ENCODE measurements around the gene NPLOC4. TPM values are rescaled to one million over a fixed set of nuclear protein-coding genes. Genes with fewer than 3 reads are reported as not detected.
A peak's percentile ranks its signal among the peaks of the same experiment; 100 is the strongest.

The NPLOC4 gene
- polyA plus RNA-seq, 4 donors, result 51.2 to 75.3 (median 63.8) TPM

DNA sequence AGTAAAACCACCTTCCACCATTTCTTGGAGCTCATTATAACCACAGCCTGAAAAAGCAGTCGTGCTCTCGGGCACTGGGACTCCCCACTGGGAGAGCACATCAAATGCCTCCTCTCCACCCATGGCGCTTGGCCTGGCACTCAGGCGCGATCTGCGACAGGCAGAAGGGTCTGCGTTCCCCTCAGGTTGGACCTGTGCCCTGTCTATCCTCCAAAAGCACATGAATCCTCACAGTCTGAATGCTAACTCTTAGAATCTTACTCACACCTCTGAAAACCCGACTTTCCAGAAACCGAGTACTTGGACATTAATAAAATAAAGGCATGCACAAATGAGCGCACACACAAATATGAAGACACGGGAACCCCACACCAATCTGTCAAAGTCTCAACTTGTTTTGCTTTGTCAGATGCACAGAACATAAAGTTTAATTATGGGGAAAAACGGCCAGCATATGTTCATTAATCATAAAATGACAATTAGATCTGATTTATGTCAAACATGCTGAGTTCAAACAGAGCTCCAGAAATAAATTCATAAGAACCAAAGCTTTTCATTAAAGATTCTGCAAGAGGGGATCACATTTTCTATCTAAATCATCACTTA, 64.2 kb downstream of the NPLOC4 start:
- DNase-seq (ENCODE audit: low read depth in 4 of 4, low spot score in 2 of 4), result no peak

DNA sequence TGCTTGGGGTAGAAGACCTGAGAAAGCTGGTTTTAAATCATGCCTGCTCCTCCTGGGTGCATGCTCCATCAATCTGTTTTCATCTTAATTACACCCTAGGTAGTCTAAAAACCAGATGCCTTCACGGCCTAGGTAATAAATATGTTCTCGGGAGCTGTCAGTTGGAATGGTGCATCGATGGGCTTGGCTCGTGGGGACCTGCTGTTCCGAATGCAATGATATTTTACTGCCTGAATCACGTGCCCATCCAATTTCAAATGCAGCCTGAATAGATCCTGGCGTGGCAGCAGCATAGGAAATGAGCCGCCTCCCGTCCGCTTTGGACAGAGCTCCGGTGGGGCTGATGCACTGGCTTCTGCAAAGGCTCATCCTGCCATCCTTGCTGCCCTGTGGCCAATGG, 65.9 kb downstream of the NPLOC4 start:
- no peak for DNase-seq (ENCODE audit: low read depth in 4 of 4, low spot score in 2 of 4)

DNA sequence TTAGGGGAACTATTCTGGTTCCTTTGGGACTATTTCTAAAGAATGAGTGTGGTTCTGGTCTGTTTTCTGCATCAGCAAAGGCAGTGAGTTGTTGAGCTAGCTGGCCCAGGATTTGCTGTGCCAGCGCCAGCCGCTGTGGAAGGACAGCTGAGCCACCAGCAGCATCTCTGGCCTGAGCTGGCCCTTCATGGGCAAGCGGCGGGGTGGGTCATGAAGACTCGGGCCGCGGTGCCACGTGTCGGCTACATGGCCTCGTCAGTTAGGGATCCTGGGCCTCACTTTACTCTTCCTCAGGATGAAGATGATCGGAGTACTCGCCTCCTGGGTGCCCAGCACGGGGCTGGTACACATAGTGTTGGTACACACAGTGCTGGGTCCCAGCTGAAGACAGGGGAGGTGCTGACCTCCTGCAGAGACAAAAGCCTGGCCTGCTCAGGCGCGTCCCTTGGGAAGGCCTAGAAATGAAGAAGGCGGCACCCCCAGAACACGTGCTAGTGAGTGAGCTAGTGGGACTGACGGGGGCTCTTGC, 66.9 kb downstream of the NPLOC4 start:
- no peak for DNase-seq (ENCODE audit: low read depth in 4 of 4, low spot score in 2 of 4)

DNA sequence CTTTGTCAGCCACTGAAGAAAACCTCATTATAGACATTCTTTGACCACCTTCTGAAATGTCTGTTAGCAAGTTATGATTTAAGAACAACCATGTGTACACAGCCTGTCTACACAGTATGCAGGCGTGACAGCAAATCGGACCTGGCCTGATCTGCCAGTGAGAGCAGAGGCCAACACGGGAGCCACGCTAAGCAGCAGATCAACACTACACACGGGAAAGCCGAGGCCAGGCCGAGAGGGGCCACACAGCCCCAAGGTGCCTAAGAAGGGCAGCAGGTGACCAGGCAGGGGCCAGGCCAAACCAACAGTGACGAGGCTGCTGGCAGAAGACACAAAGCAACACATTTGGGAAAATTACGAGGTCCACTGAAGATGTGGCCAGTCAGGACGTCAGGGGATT, 68.5 kb downstream of the NPLOC4 start:
- no peak for DNase-seq (ENCODE audit: low read depth in 4 of 4, low spot score in 2 of 4)

DNA sequence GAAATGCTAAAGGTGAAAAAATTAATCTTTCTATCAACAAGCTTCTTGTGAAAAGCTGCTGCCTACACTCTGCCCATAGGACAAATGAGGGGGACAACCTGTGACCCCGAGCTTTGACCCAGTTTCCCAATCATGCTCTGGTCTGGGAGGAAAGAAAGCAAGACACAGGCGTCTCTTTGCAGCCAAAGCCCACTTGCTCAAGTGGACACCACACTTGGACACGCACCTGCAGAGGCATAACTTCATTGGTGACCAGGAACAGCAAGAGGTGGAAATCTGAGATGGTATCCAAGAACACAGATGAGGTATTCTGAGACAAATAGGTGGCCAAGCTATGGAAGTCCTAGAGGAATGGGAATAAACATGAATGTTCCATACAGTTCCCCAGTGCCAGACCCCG, 69.7 kb downstream of the NPLOC4 start:
- no peak for DNase-seq (ENCODE audit: low read depth in 4 of 4, low spot score in 2 of 4)

DNA sequence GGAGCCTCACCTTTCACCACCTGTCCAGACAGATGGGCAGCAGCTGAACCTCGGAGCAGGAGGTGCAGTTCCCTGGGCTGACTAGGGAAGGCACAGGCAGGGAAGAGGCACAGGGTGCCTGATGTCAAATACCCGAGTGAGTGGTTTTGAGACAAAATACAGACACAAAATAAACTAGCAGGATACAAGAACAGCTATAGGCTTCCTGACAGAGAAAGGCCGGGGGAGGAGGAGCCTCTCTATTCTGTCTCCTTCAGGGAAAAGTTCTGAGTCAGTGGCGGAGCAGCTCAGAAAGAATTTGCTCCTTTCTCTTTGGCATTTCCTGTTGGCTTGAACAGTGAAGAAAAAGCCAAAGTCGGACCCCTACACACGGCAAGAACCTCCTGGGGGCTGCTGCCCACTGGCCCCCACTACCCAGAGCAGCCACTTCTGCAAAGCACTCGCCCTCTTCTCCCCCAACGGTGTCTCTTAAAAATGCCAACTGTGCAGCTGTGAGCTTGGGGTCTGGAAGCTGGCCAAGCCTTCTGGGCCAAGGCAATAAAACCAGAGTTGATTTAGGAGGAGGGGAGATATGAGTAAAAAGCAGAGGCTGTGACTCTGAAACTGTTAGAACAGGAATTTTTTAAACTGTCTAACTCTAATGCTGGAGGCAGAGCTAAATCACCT, 70.3 kb downstream of the NPLOC4 start:
- DNase-seq (ENCODE audit: low read depth in 4 of 4, low spot score in 2 of 4), result peak in 2 of 4 donors; percentile 56 to 63

DNA sequence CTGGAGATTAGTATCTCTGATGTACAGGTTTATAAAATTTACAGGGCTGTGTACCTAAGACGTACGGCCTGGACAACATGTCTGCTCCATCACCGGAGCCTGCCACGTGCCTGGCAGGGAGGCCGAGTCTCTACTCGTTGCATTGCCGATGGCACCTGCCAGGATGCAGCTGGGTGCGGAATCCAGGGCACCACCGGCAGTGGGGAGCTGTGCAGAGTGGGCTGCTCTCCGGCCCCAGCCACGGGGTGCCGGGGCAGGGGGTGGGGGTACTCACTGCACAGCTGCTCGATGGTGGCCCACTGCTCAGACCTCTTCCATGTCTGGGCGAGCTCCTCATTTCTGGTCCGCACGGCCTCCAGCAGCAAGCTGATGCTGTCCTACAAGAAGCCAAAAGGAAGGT, 71.7 kb downstream of the NPLOC4 start:
- no peak for DNase-seq (ENCODE audit: low read depth in 4 of 4, low spot score in 2 of 4)

DNA sequence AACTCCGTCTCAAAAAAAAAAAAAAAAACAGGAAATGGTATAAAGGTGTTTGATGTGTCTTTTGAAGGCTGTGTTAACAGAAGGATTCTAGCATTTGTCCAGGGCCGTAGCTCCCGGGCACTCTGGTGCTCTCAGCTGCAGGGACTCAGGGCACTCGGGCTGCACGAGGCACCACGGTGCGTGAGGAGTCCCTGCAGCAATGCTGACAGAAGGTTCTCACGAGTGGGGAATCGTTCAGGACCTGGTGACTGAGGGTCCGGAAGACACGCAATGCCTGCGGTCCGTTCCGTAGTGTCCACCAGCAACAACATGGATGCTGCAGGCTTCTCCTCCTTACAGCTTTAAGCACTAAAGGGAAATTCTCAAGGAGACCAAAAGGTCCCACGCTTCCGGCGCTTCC, 72.1 kb downstream of the NPLOC4 start:
- DNase-seq (ENCODE audit: low read depth in 4 of 4, low spot score in 2 of 4), result no peak

DNA sequence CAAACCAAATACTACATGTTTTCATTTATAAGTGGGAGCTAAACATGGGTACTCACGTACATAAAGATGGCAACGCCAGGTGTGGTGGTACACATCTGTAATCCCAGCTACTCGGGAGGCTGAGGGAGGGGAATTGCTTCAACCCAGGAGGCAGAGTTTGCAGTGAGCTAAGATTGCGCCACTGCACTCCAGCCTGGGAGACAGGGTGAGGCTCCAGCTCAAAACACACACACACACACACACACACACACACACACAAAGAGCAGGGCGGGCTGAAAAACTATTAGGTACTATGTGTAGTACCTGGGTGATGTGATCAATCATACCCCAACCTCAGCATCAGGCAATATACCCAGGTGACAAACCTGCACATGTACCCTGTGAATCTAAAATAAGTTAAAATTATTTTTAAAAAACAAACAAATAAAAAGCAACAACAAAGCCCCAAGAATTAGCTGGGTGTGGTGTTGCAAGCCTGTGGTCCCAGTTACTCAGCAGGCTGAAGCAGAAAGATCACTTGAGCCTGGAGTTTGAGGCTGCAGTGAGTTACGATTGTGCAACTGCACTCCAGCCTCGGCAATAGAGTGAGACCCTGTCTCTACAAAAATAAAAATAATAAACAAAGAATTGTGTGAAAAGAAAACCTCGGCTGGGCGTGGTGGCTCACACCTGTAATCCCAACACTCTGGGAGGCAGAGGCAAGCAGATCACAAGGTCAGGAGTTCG, 72.9 kb downstream of the NPLOC4 start:
- DNase-seq (ENCODE audit: low read depth in 4 of 4, low spot score in 2 of 4), result no peak

DNA sequence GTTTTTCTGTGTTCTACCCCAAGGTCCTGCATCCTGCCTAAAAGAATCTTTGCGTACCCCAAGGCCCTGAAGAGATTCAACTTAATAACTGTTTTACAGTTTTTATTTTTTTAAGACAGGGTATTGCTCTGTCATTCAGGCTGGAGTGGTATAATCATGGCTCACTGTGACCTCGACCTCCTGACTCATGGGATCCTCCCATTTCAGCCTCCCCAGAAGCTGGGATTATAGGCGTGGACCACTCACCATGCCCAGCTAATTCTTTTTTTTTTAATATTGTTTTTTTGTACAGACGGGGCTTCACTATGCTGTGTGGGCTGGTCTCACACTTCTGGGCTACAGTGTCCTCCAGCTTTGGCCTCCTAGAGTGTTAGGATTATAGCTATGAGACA, 75.4 kb downstream of the NPLOC4 start:
- DNase-seq (ENCODE audit: low read depth in 4 of 4, low spot score in 2 of 4), result no peak

DNA sequence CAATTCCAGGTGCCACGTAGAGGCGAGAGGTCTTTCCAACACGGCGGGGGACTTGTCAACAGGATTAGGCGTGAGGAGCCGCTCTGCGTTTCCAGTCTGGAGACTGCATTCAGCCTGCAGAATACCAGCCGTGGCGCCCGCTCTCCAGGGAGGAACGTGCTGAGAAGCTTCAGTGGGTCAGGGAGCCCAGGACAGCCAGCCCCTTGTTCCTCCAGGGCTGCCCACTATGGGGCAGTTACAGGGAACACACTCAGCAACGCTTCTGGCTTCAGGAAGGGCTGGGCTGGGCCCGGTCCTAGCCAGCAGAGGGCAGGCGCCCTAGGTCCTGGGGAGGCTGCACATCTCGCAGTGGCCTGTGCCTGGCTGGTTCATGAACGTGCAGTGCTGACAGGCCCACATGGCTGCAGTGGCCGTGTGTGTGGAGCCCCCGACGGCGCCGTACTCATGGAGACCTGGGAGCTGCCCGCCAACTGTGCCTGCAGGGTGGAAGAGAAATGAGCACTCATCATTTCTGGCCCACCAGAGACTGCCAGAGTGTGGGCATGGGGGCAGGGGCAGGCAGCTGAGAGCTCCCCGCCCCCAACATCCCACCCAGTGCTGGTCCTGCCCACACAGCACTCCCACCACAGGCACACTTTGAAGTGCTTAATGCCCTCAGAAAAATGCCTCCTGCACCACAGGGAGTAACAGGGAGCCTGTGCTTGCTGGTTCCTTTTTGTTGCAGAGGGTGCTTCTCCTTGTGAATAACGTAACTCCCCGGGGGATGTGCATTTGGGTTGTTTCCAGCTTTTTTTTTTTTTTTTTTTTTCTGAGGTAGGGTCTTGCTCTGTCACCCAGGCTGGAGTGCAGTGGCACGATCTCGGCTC, 77.7 kb downstream of the NPLOC4 start:
- no peak for DNase-seq (ENCODE audit: low read depth in 4 of 4, low spot score in 2 of 4)

DNA sequence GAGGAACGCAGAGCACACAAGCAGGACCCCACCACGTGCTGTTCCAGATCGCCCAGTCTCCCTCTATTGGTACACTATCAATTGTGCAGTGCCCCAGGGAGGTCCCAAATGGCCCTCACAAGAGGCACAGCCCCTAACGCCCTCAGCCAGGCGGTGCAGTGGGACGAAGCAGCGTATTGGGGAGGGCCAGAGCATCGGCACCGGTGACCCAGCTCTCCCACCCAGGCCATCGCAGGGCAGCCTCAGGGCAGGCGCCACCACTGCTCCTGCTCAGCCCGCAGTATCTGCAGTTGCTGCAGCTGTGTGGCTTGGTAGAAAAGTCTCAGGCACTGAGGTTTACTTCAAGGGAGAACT, 78.8 kb downstream of the NPLOC4 start:
- DNase-seq (ENCODE audit: low read depth in 4 of 4, low spot score in 2 of 4), result no peak

DNA sequence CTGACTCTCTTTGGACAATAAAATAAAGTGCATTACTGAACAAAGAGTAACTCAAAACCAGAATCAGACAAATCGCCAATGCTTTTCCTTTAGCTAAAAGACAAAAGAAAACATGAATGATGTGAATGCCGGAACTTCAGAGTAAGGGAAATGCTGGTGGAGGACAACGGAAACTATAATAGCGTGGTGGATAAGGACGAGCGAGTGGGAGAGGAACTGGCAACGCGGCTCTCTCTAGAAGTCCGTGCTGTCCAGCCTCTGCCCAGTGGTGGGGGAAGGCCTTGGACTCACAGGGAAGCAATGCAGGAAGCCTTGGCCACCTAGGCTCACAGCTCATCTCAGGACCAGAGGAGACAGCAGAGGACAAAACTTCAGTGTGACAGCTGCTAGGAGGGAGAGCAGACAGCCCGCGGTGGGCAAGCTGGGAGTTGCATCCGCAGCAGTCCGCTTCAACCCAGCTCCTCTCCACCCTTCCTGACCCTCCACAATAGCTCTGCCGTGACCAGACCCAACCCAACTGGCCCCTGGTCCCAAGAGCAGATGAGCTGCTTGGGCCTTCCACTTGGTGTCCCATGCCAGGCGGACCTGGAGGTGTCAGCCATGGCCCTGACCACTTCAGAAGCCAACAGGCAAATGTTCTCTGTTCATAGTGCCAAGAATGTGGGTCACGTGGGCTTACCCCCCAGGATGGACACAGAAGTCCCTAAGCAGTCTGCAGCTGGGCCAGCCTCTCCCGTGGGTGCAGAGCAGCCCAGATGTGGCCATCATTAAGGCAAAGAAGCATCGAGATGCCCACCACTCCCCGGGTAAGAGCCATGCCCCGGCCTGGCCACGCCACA, 79.4 kb downstream of the NPLOC4 start:
- no peak for DNase-seq (ENCODE audit: low read depth in 4 of 4, low spot score in 2 of 4)

DNA sequence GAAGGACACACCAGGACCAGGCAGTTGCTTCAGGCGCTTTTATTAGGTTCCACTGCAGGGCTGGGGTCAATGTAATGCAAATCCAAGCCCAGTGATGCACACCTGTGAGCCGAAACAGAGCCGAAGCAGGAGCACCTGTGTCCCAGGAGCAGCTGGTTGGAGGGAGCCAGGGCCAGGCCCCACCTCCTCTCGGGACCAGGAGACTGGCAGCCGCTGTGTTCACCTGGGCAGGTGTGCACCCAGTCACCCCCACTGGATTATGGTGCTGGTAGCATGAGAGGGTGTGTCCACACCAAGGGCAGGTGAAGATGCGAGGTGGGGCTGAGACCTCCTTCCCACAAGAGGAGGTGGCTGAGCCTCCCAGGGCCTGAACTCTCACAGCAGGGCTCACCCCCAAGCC, 80.0 kb downstream of the NPLOC4 start:
- no peak for DNase-seq (ENCODE audit: low read depth in 4 of 4, low spot score in 2 of 4)

DNA sequence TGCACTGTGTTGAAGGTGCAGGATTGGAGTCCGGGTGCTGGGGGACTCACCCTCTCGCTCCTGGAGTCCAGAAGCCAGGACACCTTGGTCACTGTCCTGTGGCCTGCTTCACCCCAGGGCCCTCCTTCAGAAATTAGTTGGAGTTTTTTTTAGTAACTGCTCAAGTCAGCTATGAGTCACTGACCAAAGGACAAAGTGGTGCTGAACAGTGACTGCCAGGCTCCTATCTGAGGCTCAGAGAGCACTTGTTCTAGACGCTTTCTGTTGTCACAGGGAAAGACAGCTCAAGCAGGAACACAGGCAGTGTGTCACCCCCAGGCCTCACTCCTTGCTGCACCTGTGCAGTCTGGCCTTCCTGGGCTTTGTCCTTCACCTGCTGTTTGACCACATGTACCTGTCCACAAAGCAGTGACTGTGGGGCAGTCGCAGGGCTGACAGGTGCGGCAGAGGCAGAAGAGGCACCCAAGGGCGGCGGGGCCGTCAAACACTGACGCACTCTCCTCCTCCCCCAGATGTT, 80.7 kb downstream of the NPLOC4 start:
- no peak for DNase-seq (ENCODE audit: low read depth in 4 of 4, low spot score in 2 of 4)

DNA sequence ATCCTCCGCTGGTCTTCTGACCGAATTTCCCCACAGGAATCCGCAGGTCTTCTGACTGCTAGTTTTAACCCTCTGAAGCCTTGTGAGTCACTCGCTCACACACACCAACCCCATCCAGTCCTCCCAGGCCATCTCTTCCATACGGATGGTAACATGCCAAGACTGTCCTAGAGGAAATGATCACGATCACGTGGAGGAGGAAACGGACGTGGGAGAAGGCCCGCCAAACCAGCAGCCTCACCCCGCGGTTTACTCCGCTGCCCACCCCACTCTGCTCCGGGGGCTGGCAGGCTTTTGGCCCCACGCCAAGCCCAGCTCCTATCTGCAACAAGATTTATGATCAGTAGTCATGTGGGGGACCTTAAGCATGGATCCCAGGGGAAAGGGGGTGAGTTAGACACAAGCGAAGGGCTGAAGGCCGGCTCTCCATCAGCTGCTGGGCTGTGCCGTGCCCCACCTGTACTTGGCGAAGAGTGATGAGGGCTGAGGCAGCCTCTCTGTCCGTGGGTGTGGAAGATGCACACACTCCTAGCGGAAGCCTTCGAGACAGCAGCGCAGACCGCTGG, 83.2 kb downstream of the NPLOC4 start:
- DNase-seq (ENCODE audit: low read depth in 4 of 4, low spot score in 2 of 4), result no peak

DNA sequence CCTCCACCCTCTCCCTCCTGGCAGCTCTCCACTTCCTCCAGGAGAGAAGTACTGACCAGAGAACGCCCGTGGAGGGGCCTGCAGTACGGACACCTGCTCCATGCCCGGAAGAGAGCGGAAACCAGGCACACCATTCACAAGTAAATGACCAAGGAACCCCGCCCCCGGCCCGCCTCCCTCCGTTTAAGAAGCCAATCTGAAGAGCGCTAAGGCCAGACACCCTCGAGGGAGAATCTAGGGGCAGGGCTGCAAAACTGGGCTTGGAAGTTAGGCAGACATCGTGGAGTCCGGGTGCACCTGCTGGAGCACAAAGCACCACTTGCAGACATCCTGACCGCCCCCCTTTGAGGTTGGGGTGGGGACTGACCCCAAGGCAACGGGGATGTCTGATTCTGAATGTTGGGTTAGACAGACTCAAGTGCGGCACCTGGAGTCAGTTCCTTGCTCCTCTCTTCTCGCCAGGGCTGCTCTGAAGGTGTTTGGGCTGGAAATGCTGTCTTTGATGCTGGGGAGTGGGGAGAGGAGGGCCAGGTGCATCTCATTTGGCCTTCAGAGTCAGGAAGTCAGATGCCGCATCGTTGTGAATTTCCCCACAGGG, 83.8 kb downstream of the NPLOC4 start:
- peak in 2 of 4 donors; percentile 53 to 70 for DNase-seq (ENCODE audit: low read depth in 4 of 4, low spot score in 2 of 4)

DNA sequence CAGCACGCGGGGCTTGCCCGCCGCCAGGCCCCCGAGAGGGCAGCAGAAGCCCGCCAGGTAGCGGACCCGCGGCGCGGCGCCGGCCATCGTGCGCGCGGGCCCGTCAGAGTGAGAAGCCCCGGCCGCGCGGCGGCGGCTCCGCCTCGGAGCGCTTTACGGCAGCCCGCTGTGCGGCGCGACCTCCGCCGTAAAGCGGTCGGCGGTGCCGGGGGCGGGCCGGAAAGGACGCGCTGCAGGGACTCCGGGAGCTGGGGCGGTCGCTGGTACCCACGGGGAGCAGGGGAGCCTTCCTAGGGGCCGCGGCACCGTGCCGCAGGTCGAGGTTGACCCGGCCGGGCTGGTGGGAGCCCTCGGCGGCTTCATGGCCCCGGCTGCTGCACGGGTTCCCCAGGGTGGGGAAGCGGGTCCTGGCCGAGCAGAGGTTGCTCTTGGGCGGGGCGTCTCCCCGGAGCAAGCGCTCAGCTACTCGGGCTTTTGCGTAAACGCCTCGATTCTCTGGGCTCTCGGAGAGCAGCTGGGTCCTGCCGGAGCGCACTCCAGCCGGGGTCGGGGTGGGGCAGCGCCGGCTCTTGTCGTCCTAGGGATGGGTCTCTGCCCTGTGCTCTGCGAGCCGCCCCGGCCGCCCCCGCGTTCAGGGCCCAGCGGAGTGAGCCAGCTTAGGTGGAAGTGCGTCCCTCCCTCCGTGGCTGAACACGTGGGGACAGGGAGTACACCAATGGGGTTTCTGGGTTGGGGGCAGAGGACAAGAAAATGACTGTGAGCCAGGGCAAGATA, 84.5 kb downstream of the NPLOC4 start, which contains the start of gene FAAP100:
FAAP100 (minus strand) TSS at position 110 of the 774 bp plus-strand sequence; CDS start at position 87, 23 bp downstream.
- DNase-seq (ENCODE audit: low read depth in 4 of 4, low spot score in 2 of 4), result peak in 1 of 4 donors; percentile 62

Data from left renal cortex interstitium (tissue), 4 donors.